H1 (cell line): Measurements from ENCODE around the gene KIF1B. TPM values are rescaled to one million over a fixed set of nuclear protein-coding genes. Genes with fewer than 3 reads are reported as not detected.

Experiments
- CTCF ChIA-PET: fragments of 300-600 bp; sonication (Branson Sonifier 250); formaldehyde crosslinking; loops from one replicate; lab custom pipeline; 2021; ENCODE audit not compliant: partially characterized antibody; lab: Charles Lee
- POLR2A ChIA-PET: fragments of 300-600 bp; sonication (Branson Sonifier 250); formaldehyde crosslinking; loops from one replicate; lab custom pipeline; 2021; ENCODE audit warnings: inconsistent platforms; ENCODE audit not compliant: partially characterized antibody; lab: Charles Lee
- DNase-seq, 2 experiments: peaks; one replicate each; pipeline versions ENCODE4 v3.0.0 to v3.0.0-alpha.2; 2010 to 2022; ENCODE audit warnings: low spot score in 2 of 2, low read depth in 1 of 2, mixed read lengths in 1 of 2
- FAIRE-seq: peaks from 2 replicates; lab custom pipeline; 2011; peaks lifted over from hg19 to GRCh38; lab: Jason Lieb, UNC
- H2AFZ ChIP-seq: 2 replicates; pipeline ENCODE4 v1.8.1; 2012; ENCODE audit warnings: low read length, inconsistent platforms
- H2AK5ac ChIP-seq: 2 replicates; pipeline ENCODE4 v1.6.1; 2013; ENCODE audit warnings: low read depth, low read length
- H2BK120ac ChIP-seq: replicated peaks from 2 replicates; pipeline ENCODE3; 2013; ENCODE audit warnings: low read depth, low read length, inconsistent platforms
- H2BK12ac ChIP-seq: 2 replicates; pipeline ENCODE4 v1.6.1; 2013; ENCODE audit warnings: low read depth, low read length
- H2BK15ac ChIP-seq: 2 replicates; pipeline ENCODE4 v1.6.1; 2013; ENCODE audit warnings: low read length
- H2BK20ac ChIP-seq: 2 replicates; pipeline ENCODE4 v1.6.1; 2013; ENCODE audit warnings: low read length
- H2BK5ac ChIP-seq: 2 replicates; pipeline ENCODE4 v1.6.1; 2013; ENCODE audit warnings: low read depth, low read length
- H3K14ac ChIP-seq: 2 replicates; pipeline ENCODE4 v1.6.1; 2013; ENCODE audit warnings: inconsistent platforms; ENCODE audit not compliant: insufficient read length
- H3K18ac ChIP-seq: 2 replicates; pipeline ENCODE4 v1.6.1; 2013; ENCODE audit warnings: low read length; ENCODE audit errors: extremely low read depth
- H3K23ac ChIP-seq: 2 replicates; pipeline ENCODE4 v1.6.1; 2013; ENCODE audit warnings: inconsistent platforms; ENCODE audit not compliant: insufficient read length
- H3K23me2 ChIP-seq: 2 replicates; pipeline ENCODE4 v1.6.1; 2013; ENCODE audit warnings: low read depth, low read length
- H3K27ac ChIP-seq: 2 replicates; pipeline ENCODE4 v1.6.1; 2011; ENCODE audit warnings: low read depth, low read length, inconsistent platforms
- H3K27me3 ChIP-seq, 4 experiments: replicated peaks in 1 of 4; 1 replicate in 1 of 4; 2 replicates in 3 of 4; pipeline versions ENCODE4 v1.6.1 to v1.8.1; 2011 to 2013; ENCODE audit warnings: low read length in 3 of 4, mild to moderate bottlenecking in 3 of 4, inconsistent platforms in 2 of 4, mixed read lengths in 2 of 4, moderate library complexity in 1 of 4; ENCODE audit not compliant: control insufficient read depth in 3 of 4, insufficient read depth in 3 of 4; ENCODE audit errors: extremely low read depth in 1 of 4
- H3K36me3 ChIP-seq, 4 experiments: 2 replicates each; pipeline versions ENCODE4 v1.6.1 to v1.8.1; 2011 to 2013; ENCODE audit warnings: mild to moderate bottlenecking in 4 of 4, low read length in 3 of 4, moderate library complexity in 2 of 4, control low read depth in 1 of 4, inconsistent platforms in 1 of 4; ENCODE audit not compliant: insufficient read depth in 4 of 4, control insufficient read depth in 2 of 4
- H3K4ac ChIP-seq: replicated peaks from 2 replicates; pipeline ENCODE3; 2013; ENCODE audit warnings: low read length, low read depth, mixed read lengths, inconsistent platforms; ENCODE audit not compliant: insufficient read length
- H3K4me1 ChIP-seq, 4 experiments: replicated peaks in 1 of 4; 1 replicate in 1 of 4; 2 replicates in 3 of 4; pipeline versions ENCODE4 v1.6.1 to v1.8.1; 2011 to 2013; ENCODE audit warnings: low read length in 3 of 4, inconsistent platforms in 2 of 4, mixed read lengths in 1 of 4; ENCODE audit not compliant: insufficient read depth in 4 of 4, control insufficient read depth in 3 of 4
- H3K4me2 ChIP-seq, 2 experiments: 2 replicates each; pipeline versions ENCODE4 v1.6.1 to v1.8.1; 2011 to 2013; ENCODE audit warnings: low read depth in 2 of 2, low read length in 2 of 2, control low read depth in 1 of 2, inconsistent platforms in 1 of 2, mild to moderate bottlenecking in 1 of 2; ENCODE audit not compliant: insufficient read depth in 1 of 2
- H3K4me3 ChIP-seq, 4 experiments: fragments of 200-600, 300-600 bp in 1 of 4; sonication (generic), shearing (Covaris generic), sonication (Bioruptor Twin) in 1 of 4; 2 replicates each; pipeline versions ENCODE4 v1.5.1 to v1.8.1; 2011 to 2016; ENCODE audit warnings: low read length in 4 of 4, low read depth in 3 of 4, control low read depth in 2 of 4, inconsistent platforms in 2 of 4, mild to moderate bottlenecking in 2 of 4, mixed read lengths in 1 of 4, moderate library complexity in 1 of 4; ENCODE audit not compliant: insufficient read depth in 2 of 4; ENCODE audit errors: extremely low read depth in 1 of 4
- H3K56ac ChIP-seq: replicated peaks from 2 replicates; pipeline ENCODE3; 2013; ENCODE audit warnings: low read depth, mild to moderate bottlenecking, mixed read lengths, low read length, inconsistent platforms; ENCODE audit not compliant: insufficient read length
- H3K79me1 ChIP-seq: 2 replicates; pipeline ENCODE4 v1.6.1; 2013; ENCODE audit warnings: low read depth, low read length, control low read depth
- H3K79me2 ChIP-seq, 2 experiments: 2 replicates each; pipeline versions ENCODE4 v1.6.1 to v1.8.1; 2012 to 2013; ENCODE audit warnings: low read length in 2 of 2, mild to moderate bottlenecking in 2 of 2, inconsistent platforms in 1 of 2; ENCODE audit not compliant: insufficient read depth in 2 of 2, control insufficient read depth in 1 of 2
- H3K9ac ChIP-seq, 4 experiments: replicated peaks in 1 of 4; 1 replicate in 1 of 4; 2 replicates in 3 of 4; pipeline versions ENCODE4 v1.6.1 to v1.8.1; 2011 to 2013; ENCODE audit warnings: low read depth in 3 of 4, low read length in 3 of 4, control low read depth in 2 of 4, mild to moderate bottlenecking in 2 of 4, moderate library complexity in 2 of 4, inconsistent platforms in 1 of 4; ENCODE audit errors: extremely low read depth in 1 of 4
- H3K9me3 ChIP-seq, 2 experiments: 2 replicates each; pipeline versions ENCODE4 v1.6.1 to v1.8.1; 2012 to 2013; ENCODE audit warnings: mild to moderate bottlenecking in 2 of 2, moderate library complexity in 2 of 2, control low read depth in 1 of 2, inconsistent platforms in 1 of 2, low read depth in 1 of 2, low read length in 1 of 2, mixed read lengths in 1 of 2; ENCODE audit not compliant: insufficient read depth in 2 of 2
- H4K20me1 ChIP-seq, 2 experiments: replicated peaks in 1 of 2; 2 replicates each; pipeline versions ENCODE3 to v1.8.1; 2011 to 2013; ENCODE audit warnings: inconsistent platforms in 2 of 2, low read length in 2 of 2, mild to moderate bottlenecking in 1 of 2; ENCODE audit not compliant: insufficient read depth in 2 of 2, control insufficient read depth in 1 of 2
- H4K5ac ChIP-seq: 2 replicates; pipeline ENCODE4 v1.6.1; 2013; ENCODE audit warnings: low read length, low read depth, mixed read lengths, inconsistent platforms; ENCODE audit not compliant: insufficient read length
- H4K8ac ChIP-seq: 2 replicates; pipeline ENCODE4 v1.8.0; 2013; ENCODE audit warnings: mild to moderate bottlenecking, moderate library complexity, low read length, inconsistent platforms; ENCODE audit not compliant: insufficient read depth; ENCODE audit errors: extremely low read depth
- H4K91ac ChIP-seq: replicated peaks from 2 replicates; pipeline ENCODE3; 2013; ENCODE audit warnings: low read length, mixed read lengths, inconsistent platforms; ENCODE audit not compliant: insufficient read length
- CBX5 ChIP-seq: fragments of 300-800, 300-1000 bp; sonication (generic); IDR thresholded peaks from 2 replicates; pipeline ENCODE4 v1.7.1; 2016; ENCODE audit warnings: antibody characterized with exemption, low read length, low read depth
- CBX8 ChIP-seq: fragments of 300-800, 300-1000 bp; sonication (generic); IDR thresholded peaks from 2 replicates; pipeline ENCODE4 v1.7.1; 2016; ENCODE audit warnings: low read depth, low read length, borderline replicate concordance
- CHD1 ChIP-seq: IDR thresholded peaks from 2 replicates; pipeline ENCODE4 v1.6.1; 2012; ENCODE audit warnings: low read depth, low read length, improper control_type of control experiment
- CHD2 ChIP-seq: IDR thresholded peaks from 2 replicates; pipeline ENCODE4 v1.6.1; 2012; ENCODE audit warnings: low read length, improper control_type of control experiment
- EZH2 ChIP-seq: fragments of 200-600 bp; sonication (generic); IDR thresholded peaks from 2 replicates; pipeline ENCODE4 v1.7.1; 2012; ENCODE audit warnings: low read depth, mild to moderate bottlenecking, moderate library complexity, low read length, inconsistent platforms; ENCODE audit not compliant: severe bottlenecking
- NRF1 ChIP-seq: IDR thresholded peaks from 2 replicates; pipeline ENCODE4 v1.6.1; 2011; ENCODE audit warnings: mild to moderate bottlenecking, low read depth, low read length, improper control_type of control experiment
- POU5F1 ChIP-seq: IDR thresholded peaks from 2 replicates; pipeline ENCODE4 v1.6.1; 2011; ENCODE audit warnings: low read depth, mild to moderate bottlenecking, low read length, moderate library complexity
- RBBP5 ChIP-seq: IDR thresholded peaks from 2 replicates; pipeline ENCODE4 v1.7.1; 2012; ENCODE audit warnings: low read depth, mild to moderate bottlenecking, inconsistent platforms, low read length, moderate library complexity, borderline replicate concordance
- SIX5 ChIP-seq: IDR thresholded peaks from 2 replicates; pipeline ENCODE4 v1.6.1; 2011; ENCODE audit warnings: mild to moderate bottlenecking, low read depth, low read length
- SP2 ChIP-seq: IDR thresholded peaks from 2 replicates; pipeline ENCODE4 v1.6.1; 2012; ENCODE audit warnings: mild to moderate bottlenecking, low read length, inconsistent platforms
- TAF7 ChIP-seq: optimal IDR thresholded peaks from 2 replicates; pipeline ENCODE3; 2011; ENCODE audit warnings: low read depth, mild to moderate bottlenecking, inconsistent platforms, low read length, moderate library complexity, borderline replicate concordance
- USF2 ChIP-seq: IDR thresholded peaks from 2 replicates; pipeline ENCODE4 v1.6.1; 2011; ENCODE audit warnings: low read length, improper control_type of control experiment
- YY1 ChIP-seq: IDR thresholded peaks from 2 replicates; pipeline ENCODE4 v1.6.1; 2011; ENCODE audit warnings: low read depth, mild to moderate bottlenecking, low read length
- WGBS, 2 experiments: shearing (Covaris generic) in 1 of 2; methylation state at CpG; one replicate each; pipeline versions ENCODE4 v1.1.6 to v1.1.7; 2013 to 2015; ENCODE audit warnings: low lambda C conversion rate in 2 of 2, mixed read lengths in 2 of 2, inconsistent platforms in 1 of 2, low coverage in 1 of 2, missing lambda C conversion rate in 1 of 2; ENCODE audit not compliant: insufficient replicate concordance in 2 of 2, insufficient coverage in 1 of 2, insufficient read length in 1 of 2; ENCODE audit errors: extremely low coverage in 1 of 2, missing lambda C conversion rate in 1 of 2; 5-methylcytosine and 5-hydroxymethylcytosine counted together
- polyA plus RNA-seq, 7 experiments: library from polyadenylated mRNA; depleted of rRNA in 3 of 7; stranded (reverse) in 5 of 7; unstranded in 2 of 7; fragments of >200 nt in 5 of 7; fragments of 200-250 nt in 2 of 7; gene quantifications; 1 replicate in 5 of 7; 2 replicates in 1 of 7; 4 replicates in 1 of 7; pipeline versions ENCODE4 v1.2.1 to v1.2.3, GENCODE V29; 2011 to 2013; ENCODE audit warnings: missing spikeins in 2 of 7, mixed read lengths in 2 of 7
- total RNA-seq: library from RNA; stranded (reverse); fragmentation: NEBNext Ultra II Directional; extraction: Animal tissue kit (Norgen Biotek cat#: 25700); gene quantifications from 2 replicates; pipeline ENCODE4 v1.2.1, GENCODE V29; 2021

The KIF1B gene
- total and polyA plus RNA-seq, 2 of the 8 experiments (the other 6 are each of a cell fraction or from before 2014, with no cell fraction given) = 39.1 to 74.2 TPM

- Histone ChIP-seq H4K5ac (no peak overlapping the region), H3K36me3 (peaks cover 11 to 38% (median 25%) of the 10 kb centered on the region in 4 experiments), H3K9ac (no peak overlapping the region), H3K4me1 (no peaks in the 10 kb centered on the region), H2AK5ac (no peak overlapping the region), H3K9me3 (0 out of 4 replicates have a peak, but pooled peaks cover 0 to 2% of the 10 kb centered on the region in 2 experiments), H3K23me2 (no peaks in the 10 kb centered on the region), H4K91ac (no peak overlapping the region), H3K79me2 (no peaks in the 10 kb centered on the region), H3K18ac (no peak overlapping the region), H2BK20ac (no peak overlapping the region), H3K23ac (no peak overlapping the region), H2AFZ (no peak overlapping the region), H3K56ac (no peak overlapping the region), H2BK15ac (no peak overlapping the region), H3K4me3 (no peak overlapping the region), H4K20me1 (no peaks in the 10 kb centered on the region), H2BK12ac (no peak overlapping the region), H3K79me1 (no peaks in the 10 kb centered on the region), H3K27ac (no peak overlapping the region), H2BK5ac (no peak overlapping the region), H3K4me2 (no peak overlapping the region), H3K4ac (no peak overlapping the region), H3K14ac (no peak overlapping the region), H4K8ac (no peak overlapping the region), H3K27me3 (no peaks in the 10 kb centered on the region), H2BK120ac (no peak overlapping the region)
- FAIRE-seq = no peak
- DNase-seq = no peak
- ChIA-PET POLR2A (no interaction called here), CTCF (interaction anchor here (1.4 kb wide), 1 partner anchor 39 kb away, joined by 3 read pairs; no protein-coding TSS in a partner anchor)
- 92% methylated on average over 16 of the region's 16 CpGs; no CpG with 5 or more reads in 1 of the 2 experiments for WGBS, 2 experiments
- TF ChIP-seq CBX5 = no peak
- no peak for TF ChIP-seq EZH2
- TF ChIP-seq RBBP5 = no peak
- no peak for TF ChIP-seq CHD1
- TF ChIP-seq YY1 = no peak
- no peak for TF ChIP-seq TAF7
- TF ChIP-seq CBX8 = no peak
- TF ChIP-seq USF2 = no peak
- TF ChIP-seq POU5F1 = no peak
- TF ChIP-seq NRF1 = no peak
- no peak for TF ChIP-seq CHD2
- TF ChIP-seq SP2 = no peak
- no peak for TF ChIP-seq SIX5
These were observed 39.1 kb upstream of the KIF1B start for GRCh38 chr1:10171105-10171767.
